Lower lobe of right lung (tissue), 2 donors: ENCODE measurements around the gene CACNA1B. TPM values are rescaled to one million over a fixed set of nuclear protein-coding genes. Genes with fewer than 3 reads are reported as not detected.

Experiments used
- ATAC-seq, 2 donors: fragments of 200-7000 bp; cut with Tn5 transposase; one replicate each; pipeline ENCODE4 v1.9.1; 2020 to 2022; ENCODE audit warnings: mild to moderate bottlenecking in 2 of 2, moderate library complexity in 2 of 2
- DNase-seq: peaks from one replicate; pipeline ENCODE4 v3.0.0-alpha.2; 2020
- H3K27ac ChIP-seq: fragments of 200-600 bp; one replicate; pipeline ENCODE4 v1.8.0; 2022
- H3K27me3 ChIP-seq: fragments of 200-600 bp; one replicate; pipeline ENCODE4 v1.8.0; 2022; ENCODE audit warnings: low read depth
- H3K36me3 ChIP-seq: fragments of 200-600 bp; one replicate; pipeline ENCODE4 v1.8.0; 2022; ENCODE audit warnings: mild to moderate bottlenecking
- H3K4me1 ChIP-seq: fragments of 200-600 bp; one replicate; pipeline ENCODE4 v1.8.0; 2022
- H3K4me3 ChIP-seq: fragments of 200-600 bp; one replicate; pipeline ENCODE4 v1.8.0; 2022; ENCODE audit warnings: mild to moderate bottlenecking
- H3K9me3 ChIP-seq: fragments of 200-600 bp; one replicate; pipeline ENCODE4 v1.8.0; 2022
- intact Hi-C: fragments of 100-400 bp; cut with DNase I; formaldehyde crosslinking; loops from one replicate; pipeline ENCODE4 v1.11.0; 2022
- total RNA-seq: library from RNA; stranded (reverse); fragmentation: NEBNext Ultra II Directional; extraction: Animal tissue kit (Norgen Biotek cat#: 25700); gene quantifications from one replicate; pipeline ENCODE4 v1.2.1, GENCODE V29; 2021
- TF ChIP-seq, protein P1 (sequence below): fragments of 200-600 bp; IDR thresholded peaks from one replicate; pipeline ENCODE4 v1.8.0; 2022; ENCODE audit warnings: antibody characterized with exemption, mild to moderate bottlenecking
- donor health status: DM: no; HTN: yes; CAD: no; lungs with severe emphysema.

The CACNA1B gene
- total RNA-seq, 1 donor from 2014 or later, result 0.06 TPM

DNA sequence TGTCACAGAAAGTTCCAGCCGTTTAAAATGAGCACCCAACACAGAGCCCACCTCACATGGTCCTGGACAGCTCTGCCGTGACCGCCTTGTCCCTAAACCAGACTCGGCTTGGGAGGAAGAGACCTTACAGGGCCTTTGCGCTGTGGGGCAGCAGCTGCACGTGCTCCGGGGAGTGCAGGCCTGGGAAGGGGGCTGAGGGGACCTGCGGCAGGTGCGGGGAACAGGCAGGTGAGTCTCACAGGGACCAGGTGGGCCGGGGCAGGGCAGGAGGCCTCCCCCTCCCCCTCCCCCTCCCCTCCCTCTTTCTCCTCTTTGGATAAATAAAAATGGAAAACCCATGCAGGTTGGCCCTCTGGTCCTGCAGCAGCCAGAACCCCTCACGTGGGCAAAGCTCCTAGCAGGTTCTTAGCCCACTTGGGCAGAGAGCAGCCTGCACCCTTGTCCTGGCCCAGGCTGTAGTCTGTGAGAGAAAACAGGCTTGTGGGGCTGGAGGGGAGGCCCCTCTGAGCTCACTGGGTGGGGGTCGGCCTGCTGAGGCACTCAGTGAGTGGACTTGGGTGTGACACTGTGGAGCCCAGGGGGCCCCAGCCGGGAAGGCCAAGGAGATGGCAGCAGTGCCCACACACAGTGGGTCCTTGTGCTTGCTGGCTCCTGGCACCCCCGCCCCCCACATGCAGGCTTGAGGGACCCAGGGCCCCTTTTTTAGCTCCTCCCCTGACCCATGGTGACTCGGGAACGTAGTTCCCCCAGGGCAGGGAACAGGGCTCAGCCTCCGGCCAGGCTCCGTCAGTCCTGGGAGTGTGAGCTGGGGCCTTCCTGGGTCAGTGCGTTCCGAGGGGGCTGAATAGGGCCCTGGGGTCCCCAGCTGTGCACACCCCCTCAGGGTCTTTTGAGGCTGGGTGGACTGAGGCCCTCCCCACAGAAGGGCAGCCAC lies 40.0 kb upstream of the CACNA1B start:
- intact Hi-C loops, result no loop called here
- H3K27me3 ChIP-seq, result no peaks in the 10 kb centered on the region
- no peak overlapping the region for H3K27ac ChIP-seq
- no peak for DNase-seq
- H3K4me1 ChIP-seq, result no peaks in the 10 kb centered on the region
- H3K4me3 ChIP-seq, result no peak overlapping the region
- H3K9me3 ChIP-seq, result no peaks in the 10 kb centered on the region
- peak in 1 of 2 donors; percentile 12 for ATAC-seq
- TF ChIP-seq, protein P1, sequence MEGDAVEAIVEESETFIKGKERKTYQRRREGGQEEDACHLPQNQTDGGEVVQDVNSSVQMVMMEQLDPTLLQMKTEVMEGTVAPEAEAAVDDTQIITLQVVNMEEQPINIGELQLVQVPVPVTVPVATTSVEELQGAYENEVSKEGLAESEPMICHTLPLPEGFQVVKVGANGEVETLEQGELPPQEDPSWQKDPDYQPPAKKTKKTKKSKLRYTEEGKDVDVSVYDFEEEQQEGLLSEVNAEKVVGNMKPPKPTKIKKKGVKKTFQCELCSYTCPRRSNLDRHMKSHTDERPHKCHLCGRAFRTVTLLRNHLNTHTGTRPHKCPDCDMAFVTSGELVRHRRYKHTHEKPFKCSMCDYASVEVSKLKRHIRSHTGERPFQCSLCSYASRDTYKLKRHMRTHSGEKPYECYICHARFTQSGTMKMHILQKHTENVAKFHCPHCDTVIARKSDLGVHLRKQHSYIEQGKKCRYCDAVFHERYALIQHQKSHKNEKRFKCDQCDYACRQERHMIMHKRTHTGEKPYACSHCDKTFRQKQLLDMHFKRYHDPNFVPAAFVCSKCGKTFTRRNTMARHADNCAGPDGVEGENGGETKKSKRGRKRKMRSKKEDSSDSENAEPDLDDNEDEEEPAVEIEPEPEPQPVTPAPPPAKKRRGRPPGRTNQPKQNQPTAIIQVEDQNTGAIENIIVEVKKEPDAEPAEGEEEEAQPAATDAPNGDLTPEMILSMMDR, result no peak
- peaks cover 52% of the 10 kb centered on the region for H3K36me3 ChIP-seq

DNA sequence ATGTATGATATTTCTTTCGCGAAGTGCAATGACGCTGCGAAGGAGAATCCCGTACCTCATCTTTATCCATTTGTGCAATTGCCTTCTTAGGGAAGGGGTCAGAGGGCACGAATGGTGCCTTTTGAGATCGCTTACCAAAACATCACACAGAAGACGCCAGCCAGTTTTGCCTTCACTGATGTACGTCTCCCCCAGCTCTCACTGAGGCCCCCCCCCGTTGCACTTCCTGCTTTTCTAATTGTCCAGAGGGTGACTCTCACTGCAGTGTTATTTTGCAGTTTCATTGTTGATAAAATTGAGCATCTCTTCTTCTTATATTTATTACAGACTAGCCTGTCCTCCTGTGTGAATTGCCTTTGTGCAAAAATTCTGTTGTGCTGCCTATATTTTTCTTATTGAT lies 39.0 kb upstream of the CACNA1B start:
- Histone ChIP-seq H3K4me3 (no peak overlapping the region), H3K36me3 (peaks cover 42% of the 10 kb centered on the region), H3K27ac (no peak overlapping the region), H3K27me3 (no peaks in the 10 kb centered on the region), H3K4me1 (no peaks in the 10 kb centered on the region), H3K9me3 (no peaks in the 10 kb centered on the region)
- DNase-seq (no peak), ATAC-seq (no peak)
- TF ChIP-seq, protein P1, result no peak
- intact Hi-C loops, result no loop called here

DNA sequence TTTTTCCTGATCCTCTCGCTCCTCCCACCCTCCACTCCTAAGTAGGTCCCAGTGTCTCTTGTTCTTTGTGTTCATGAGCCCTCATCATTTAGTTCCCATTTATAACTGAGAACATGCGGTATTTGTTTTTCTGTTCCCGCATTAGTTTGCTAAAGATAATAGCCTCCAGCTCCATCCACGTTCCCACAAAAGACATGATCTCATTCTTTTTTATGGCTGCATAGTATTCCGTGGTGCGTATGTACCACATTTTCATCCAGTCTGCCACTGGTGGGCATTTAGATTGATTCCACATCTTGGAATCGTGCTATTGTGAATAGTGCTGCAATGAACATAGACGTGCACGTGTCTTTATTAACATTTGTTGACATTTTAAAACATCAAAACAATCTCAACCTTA lies 34.2 kb upstream of the CACNA1B start:
- no peaks in the 10 kb centered on the region for H3K9me3 ChIP-seq
- ATAC-seq (no peak), DNase-seq (no peak)
- no peak overlapping the region for H3K27ac ChIP-seq
- intact Hi-C loops, result no loop called here
- no peaks in the 10 kb centered on the region for H3K36me3 ChIP-seq
- no peaks in the 10 kb centered on the region for H3K4me1 ChIP-seq
- TF ChIP-seq, protein P1, result no peak
- H3K4me3 ChIP-seq, result no peak overlapping the region
- H3K27me3 ChIP-seq, result no peaks in the 10 kb centered on the region

DNA sequence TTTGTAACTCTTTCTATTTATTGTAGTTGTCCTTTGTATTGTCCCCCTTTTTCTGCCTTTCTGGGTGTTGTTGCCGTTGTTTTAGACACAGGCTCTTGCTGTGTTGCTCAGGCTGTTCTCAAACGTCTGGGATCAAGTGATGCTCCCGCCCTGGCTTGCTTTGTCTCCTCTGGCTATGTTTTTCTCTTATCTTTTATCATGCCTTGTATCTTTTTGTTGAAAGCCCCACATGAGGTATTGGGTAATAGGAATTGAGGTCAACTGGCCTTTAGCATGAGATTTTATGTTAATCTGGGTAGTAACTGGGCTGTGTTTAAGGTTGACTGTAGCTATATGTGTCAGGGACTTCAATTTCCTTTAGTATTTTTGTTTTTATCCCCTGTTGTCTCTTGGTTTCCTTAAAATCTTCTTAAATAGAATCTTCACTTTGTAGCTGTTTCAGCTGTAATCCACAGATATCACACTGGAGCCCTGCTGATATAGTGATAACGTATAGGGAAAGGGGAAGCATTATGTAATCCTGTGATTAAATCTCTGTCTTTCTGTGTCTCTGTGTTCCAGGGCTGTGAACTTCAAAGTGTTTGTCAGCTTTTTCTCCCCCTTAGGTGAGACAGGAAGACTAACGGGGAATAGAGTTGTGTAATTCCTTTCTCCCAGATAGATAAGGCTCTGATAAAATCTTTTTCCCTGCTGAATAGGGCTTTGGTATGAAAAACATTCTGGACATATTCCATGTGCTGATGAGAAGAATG lies 25.9 kb upstream of the CACNA1B start:
- intact Hi-C loops, result no loop called here
- H3K27ac ChIP-seq, result no peak overlapping the region
- H3K4me1 ChIP-seq, result no peaks in the 10 kb centered on the region
- peaks cover 27% of the 10 kb centered on the region for H3K9me3 ChIP-seq
- ATAC-seq, result no peak
- no peak overlapping the region for H3K4me3 ChIP-seq
- TF ChIP-seq, protein P1, result no peak
- no peaks in the 10 kb centered on the region for H3K27me3 ChIP-seq
- H3K36me3 ChIP-seq, result no peaks in the 10 kb centered on the region
- DNase-seq, result no peak

DNA sequence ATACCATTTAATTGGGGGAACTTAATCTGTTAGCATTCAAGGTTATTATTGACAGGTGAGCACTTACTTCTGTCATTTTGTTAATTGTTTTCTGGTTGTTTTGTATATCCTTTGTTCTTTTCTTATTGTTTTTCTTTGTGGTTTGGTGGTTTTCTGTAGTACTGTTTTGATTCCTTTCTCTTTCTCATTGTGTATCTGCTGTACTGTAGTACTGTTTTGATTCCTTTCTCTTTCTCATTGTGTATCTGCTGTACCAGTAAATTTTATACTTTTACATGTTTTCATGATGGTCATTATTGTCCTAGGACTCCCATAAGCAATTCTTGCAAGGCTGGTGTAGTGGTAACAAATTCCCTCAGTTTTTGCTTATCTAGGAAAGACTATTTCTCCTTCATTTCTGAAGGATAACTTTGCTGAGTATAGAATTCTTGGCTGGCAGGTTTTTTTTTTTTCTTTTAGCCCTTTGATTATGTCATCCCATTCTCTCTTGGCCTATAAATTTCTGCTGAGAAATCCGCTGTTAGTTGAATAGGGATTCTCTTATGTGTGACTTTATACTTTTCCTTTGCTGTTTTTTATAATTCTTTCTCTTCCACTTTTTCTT lies 24.1 kb upstream of the CACNA1B start:
- Histone ChIP-seq H3K27me3 (no peaks in the 10 kb centered on the region), H3K27ac (no peak overlapping the region), H3K4me3 (no peak overlapping the region), H3K36me3 (no peaks in the 10 kb centered on the region), H3K4me1 (no peaks in the 10 kb centered on the region), H3K9me3 (peaks cover 27% of the 10 kb centered on the region)
- DNase-seq, result no peak
- TF ChIP-seq, protein P1, result no peak
- ATAC-seq, result no peak
- intact Hi-C loops, result no loop called here
